Measurements from ENCODE around the gene DMD.
"Not testable (repeated sequence)": the region's sequence is repeated elsewhere in the genome, so short reads cannot be mapped to it uniquely, and the experiment has no call there.

DMD gene

GRCh38 chrX:31377821-31378220, 1833.5 kb downstream of the DMD start:
- not testable (repeated sequence) for DNase-seq

GRCh38 chrX:31376408-31377022, 1834.8 kb downstream of the DMD start:
- DNase-seq = no peak

GRCh38 chrX:31374786-31375185, 1836.6 kb downstream of the DMD start:
- DNase-seq = no peak

- no peak for DNase-seq
Observed at GRCh38 chrX:31371956-31372355, 1839.4 kb downstream of the DMD start.

GRCh38 chrX:31367816-31368215, 1843.5 kb downstream of the DMD start:
- no peak for DNase-seq

GRCh38 chrX:31366041-31366440, 1845.3 kb downstream of the DMD start:
- no peak for DNase-seq

GRCh38 chrX:31356275-31357212, 1854.8 kb downstream of the DMD start:
- DNase-seq = no peak

- DNase-seq = no peak
Observed at GRCh38 chrX:31355206-31355955, 1856.0 kb downstream of the DMD start.

GRCh38 chrX:31353095-31353494, 1858.3 kb downstream of the DMD start:
- peak; percentile 27 for DNase-seq

- no peak for DNase-seq
Observed at GRCh38 chrX:31350808-31351074, 1860.6 kb downstream of the DMD start.

- no peak for DNase-seq
Observed at GRCh38 chrX:31349515-31349914, 1861.8 kb downstream of the DMD start.

GRCh38 chrX:31340587-31340986, 1870.8 kb downstream of the DMD start:
- DNase-seq = no peak

- DNase-seq = no peak
Observed at GRCh38 chrX:31338991-31339350, 1872.4 kb downstream of the DMD start.

GRCh38 chrX:31337332-31337731, 1874.0 kb downstream of the DMD start:
- no peak for DNase-seq

GRCh38 chrX:31336419-31336818, 1874.9 kb downstream of the DMD start:
- no peak for DNase-seq

- no peak for DNase-seq
Observed at GRCh38 chrX:31334997-31335396, 1876.4 kb downstream of the DMD start.

GRCh38 chrX:31333165-31333831, 1878.1 kb downstream of the DMD start:
- DNase-seq = no peak

- DNase-seq = no peak
Observed at GRCh38 chrX:31331928-31332327, 1879.4 kb downstream of the DMD start.

- no peak for DNase-seq
Observed at GRCh38 chrX:31331015-31331414, 1880.3 kb downstream of the DMD start.

- DNase-seq = no peak
Observed at GRCh38 chrX:31329298-31329697, 1882.1 kb downstream of the DMD start.

GRCh38 chrX:31323658-31324057, 1887.7 kb downstream of the DMD start:
- DNase-seq = no peak

GRCh38 chrX:31320740-31321139, 1890.6 kb downstream of the DMD start:
- DNase-seq = no peak

- no peak for DNase-seq
Observed at GRCh38 chrX:31319586-31319985, 1891.8 kb downstream of the DMD start.
